IPS-NIHi7 (cell line): Measurements from ENCODE around the gene GPER1.

Experiments
- DNase-seq: peaks from one replicate; pipeline ENCODE4 v3.0.0; 2012; ENCODE audit warnings: mixed read lengths; ENCODE audit errors: extremely low spot score

GPER1 gene

GRCh38 chr7:1053816-1054370 is 34.0 kb upstream of the GPER1 start:
- no peak for DNase-seq

GRCh38 chr7:1054438-1054837 is 33.5 kb upstream of the GPER1 start:
- no peak for DNase-seq

DNA sequence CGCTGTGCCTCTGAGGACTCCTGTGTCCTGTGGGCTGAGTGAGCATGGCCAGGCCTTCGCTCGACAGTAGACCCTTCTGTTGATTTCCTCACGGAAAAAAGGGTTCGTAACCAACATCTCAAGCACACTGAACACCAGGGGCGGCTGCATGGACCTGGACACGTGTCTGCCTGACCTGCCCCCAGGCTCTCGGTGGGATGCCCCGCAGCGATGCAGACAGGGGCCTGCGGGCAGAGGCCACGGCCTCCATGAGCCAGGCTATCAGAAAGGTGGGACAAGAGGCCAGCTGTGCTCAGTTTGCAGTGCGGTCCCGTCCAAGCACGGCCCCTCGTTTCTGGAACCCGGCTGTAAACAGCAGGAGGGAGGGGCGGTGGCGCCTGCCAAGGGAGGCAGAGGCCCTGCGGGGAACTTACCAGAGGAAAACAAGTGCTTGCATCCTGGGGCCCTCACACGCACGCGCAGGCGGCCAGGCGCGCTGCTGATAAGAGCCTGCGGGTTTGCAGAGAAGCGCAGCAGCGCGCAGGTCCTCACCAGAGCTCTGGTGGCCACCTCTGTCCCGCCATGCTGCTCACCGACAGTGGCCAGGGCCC is 33.0 kb upstream of the GPER1 start:
- DNase-seq = no peak

- no peak for DNase-seq
These were observed 32.4 kb upstream of the GPER1 start for GRCh38 chr7:1055491-1055955.

DNA sequence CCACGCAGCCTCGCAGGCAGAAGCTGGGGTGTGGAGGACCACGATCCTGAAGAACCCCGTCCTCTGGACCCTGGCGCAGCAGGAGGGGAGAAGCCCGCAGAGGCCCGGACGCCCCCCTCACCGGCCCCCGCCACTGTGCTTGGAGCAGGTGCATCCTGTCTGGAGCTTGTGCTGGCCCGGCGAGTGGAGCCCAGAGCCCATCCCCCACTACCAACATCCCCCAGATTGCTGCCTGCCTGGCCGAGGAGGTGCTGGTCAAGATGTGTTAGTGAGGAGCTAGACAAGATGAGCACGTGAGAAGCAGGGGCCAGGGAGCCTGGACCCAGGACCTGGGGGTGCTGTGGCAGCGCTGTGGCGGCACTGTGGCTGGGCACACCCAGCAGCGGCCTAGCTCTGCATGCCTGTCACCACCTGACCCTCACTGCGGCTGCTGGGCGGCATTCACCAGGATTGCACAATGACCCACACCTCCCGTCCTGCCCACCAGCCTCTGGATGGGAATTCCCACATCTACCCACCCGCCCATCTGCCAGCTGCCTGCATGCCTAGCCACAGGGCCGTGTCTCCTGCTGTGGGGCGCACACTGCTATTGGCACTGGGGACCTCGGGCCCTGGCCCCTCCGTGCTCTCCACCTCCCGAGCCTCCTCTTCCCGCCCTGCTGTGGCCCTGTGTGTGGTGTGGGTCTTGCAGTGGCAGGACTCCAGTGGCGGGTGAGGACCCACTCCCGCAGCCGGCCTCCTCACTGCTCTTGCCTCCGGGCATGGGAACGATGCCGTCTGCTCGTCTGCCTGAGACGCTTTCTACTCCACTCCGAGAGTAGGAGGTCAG is 31.7 kb upstream of the GPER1 start:
- no peak for DNase-seq

GRCh38 chr7:1056785-1057410 is 31.0 kb upstream of the GPER1 start:
- no peak for DNase-seq

DNA sequence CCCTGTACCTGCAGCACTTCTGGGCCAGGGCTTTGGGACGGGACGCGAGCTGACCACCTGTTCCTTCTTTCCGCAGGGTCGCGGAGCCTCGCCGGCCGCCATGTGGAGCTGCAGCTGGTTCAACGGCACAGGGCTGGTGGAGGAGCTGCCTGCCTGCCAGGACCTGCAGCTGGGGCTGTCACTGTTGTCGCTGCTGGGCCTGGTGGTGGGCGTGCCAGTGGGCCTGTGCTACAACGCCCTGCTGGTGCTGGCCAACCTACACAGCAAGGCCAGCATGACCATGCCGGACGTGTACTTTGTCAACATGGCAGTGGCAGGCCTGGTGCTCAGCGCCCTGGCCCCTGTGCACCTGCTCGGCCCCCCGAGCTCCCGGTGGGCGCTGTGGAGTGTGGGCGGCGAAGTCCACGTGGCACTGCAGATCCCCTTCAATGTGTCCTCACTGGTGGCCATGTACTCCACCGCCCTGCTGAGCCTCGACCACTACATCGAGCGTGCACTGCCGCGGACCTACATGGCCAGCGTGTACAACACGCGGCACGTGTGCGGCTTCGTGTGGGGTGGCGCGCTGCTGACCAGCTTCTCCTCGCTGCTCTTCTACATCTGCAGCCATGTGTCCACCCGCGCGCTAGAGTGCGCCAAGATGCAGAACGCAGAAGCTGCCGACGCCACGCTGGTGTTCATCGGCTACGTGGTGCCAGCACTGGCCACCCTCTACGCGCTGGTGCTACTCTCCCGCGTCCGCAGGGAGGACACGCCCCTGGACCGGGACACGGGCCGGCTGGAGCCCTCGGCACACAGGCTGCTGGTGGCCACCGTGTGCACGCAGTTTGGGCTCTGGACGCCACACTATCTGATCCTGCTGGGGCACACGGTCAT is 30.3 kb upstream of the GPER1 start:
- DNase-seq = no peak

GRCh38 chr7:1058311-1058710 is 29.6 kb upstream of the GPER1 start:
- no peak for DNase-seq

DNA sequence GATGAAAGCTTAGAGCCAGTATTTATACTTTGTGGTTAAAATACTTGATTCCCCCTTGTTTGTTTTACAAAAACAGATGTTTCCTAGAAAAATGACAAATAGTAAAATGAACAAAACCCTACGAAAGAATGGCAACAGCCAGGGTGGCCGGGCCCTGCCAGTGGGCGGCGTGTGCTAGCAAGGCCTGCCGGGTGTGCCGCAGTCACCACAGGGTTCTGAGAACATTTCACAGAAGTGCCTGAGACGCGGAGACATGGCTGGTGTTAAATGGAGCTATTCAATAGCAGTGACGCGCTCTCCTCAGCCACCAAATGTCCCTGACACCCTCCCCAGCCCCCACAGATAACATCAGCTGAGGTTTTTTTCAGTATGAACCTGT is 29.1 kb upstream of the GPER1 start:
- DNase-seq = no peak

- peak; percentile 92 for DNase-seq
These were observed 28.5 kb upstream of the GPER1 start for GRCh38 chr7:1059200-1060091.

GRCh38 chr7:1060315-1061072 is 27.4 kb upstream of the GPER1 start:
- DNase-seq = no peak

GRCh38 chr7:1061180-1061579 is 26.7 kb upstream of the GPER1 start:
- no peak for DNase-seq

GRCh38 chr7:1062296-1063294 is 25.3 kb upstream of the GPER1 start:
- DNase-seq = no peak

- DNase-seq = no peak
These were observed 24.6 kb upstream of the GPER1 start for GRCh38 chr7:1063361-1063760.

DNA sequence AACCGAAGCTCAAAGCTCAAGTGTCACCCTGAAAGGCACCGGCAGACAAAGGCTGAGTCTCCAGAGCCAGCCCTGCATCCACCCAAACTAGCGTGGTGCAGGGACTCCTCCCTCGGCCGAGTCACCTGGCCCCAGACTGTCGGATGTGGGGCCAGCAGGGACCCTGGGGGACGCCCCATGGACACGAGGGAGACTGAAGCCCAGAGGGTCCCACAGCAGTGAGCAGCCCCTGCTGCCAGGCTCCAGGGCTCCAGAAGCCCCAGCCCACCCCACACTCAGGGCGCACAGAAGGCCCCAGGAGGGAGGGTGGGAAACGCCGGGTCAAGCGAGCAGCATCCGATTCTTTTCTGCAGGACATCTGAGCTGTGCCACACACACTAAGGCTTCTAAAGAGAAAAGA is 23.3 kb upstream of the GPER1 start:
- no peak for DNase-seq

DNA sequence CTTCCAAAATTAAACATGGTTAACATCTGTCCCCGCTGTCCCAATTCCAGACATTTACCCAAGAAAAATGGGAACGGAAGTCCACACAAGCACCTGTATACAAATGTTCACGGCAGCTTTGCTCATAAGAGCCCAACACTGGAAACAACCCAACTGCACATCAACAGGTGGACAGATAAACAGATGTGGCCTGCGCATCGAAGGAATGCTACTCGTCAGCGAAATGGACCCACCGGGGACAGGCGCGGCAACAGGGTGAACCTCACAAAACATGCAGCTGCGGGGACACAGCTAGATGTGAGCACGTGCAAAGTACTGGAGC is 22.7 kb upstream of the GPER1 start:
- DNase-seq = no peak

- peak; percentile 95 for DNase-seq
These were observed 22.2 kb upstream of the GPER1 start for GRCh38 chr7:1065585-1066241.

DNA sequence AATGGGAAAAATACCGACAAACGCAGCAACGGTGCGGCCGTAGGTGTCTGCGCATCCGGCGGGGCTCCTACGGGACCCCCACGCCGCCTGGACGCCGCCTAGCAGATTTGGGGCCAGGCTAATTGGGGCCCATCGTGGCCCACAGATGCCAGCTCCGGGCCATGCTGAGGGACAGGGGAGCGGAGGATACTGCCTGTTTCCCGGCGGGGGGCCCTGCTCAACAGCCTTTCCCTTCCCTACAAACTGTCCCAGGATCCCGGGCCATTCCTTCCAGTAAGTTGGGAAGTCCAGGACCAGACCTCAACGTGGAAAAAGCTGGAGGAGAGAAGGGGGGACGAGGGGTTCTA is 21.7 kb upstream of the GPER1 start:
- DNase-seq = no peak
